ENCODE measurements around the gene PLCZ1.

The PLCZ1 gene

DNA sequence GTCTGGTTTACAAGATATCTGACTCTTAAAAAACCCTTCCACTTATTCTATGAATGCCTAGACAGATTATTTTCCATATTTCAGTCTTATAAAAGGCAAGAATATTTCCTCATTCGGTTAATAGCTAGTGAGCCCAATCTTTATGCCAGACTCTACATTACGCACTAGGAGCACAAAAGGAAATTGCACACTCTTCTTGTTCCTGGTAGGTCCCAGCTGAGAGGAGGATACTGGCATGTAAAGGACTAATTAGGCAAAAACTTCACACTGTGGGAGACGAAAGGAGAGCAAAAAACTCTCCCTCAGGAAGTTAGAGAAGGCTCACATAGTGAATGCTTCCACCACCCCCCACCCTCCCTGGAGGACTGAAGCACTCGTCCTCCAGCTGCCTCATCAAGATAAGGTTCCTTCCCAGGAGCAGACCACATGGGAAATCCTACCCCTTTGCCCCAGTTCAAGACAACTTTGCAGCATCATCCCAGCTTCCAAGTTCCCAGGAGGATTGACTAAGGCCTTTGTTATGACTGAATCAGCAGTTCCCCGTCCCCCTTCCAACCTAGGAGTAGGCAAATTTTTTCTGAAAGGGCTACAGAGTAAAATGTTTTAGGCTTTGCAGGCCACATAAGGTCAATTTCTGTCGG, 14.6 kb upstream of the PLCZ1 start:
- peak; percentile 98 for DNase-seq (ENCODE audit: low read depth)
- TF ChIP-seq, protein P1, sequence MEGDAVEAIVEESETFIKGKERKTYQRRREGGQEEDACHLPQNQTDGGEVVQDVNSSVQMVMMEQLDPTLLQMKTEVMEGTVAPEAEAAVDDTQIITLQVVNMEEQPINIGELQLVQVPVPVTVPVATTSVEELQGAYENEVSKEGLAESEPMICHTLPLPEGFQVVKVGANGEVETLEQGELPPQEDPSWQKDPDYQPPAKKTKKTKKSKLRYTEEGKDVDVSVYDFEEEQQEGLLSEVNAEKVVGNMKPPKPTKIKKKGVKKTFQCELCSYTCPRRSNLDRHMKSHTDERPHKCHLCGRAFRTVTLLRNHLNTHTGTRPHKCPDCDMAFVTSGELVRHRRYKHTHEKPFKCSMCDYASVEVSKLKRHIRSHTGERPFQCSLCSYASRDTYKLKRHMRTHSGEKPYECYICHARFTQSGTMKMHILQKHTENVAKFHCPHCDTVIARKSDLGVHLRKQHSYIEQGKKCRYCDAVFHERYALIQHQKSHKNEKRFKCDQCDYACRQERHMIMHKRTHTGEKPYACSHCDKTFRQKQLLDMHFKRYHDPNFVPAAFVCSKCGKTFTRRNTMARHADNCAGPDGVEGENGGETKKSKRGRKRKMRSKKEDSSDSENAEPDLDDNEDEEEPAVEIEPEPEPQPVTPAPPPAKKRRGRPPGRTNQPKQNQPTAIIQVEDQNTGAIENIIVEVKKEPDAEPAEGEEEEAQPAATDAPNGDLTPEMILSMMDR (conservative IDR thresholded peaks at IDR 0.05; ENCODE audit: low read length): no peak
- H3K4me3 ChIP-seq (ENCODE audit: low read length): no peak overlapping the region

DNA sequence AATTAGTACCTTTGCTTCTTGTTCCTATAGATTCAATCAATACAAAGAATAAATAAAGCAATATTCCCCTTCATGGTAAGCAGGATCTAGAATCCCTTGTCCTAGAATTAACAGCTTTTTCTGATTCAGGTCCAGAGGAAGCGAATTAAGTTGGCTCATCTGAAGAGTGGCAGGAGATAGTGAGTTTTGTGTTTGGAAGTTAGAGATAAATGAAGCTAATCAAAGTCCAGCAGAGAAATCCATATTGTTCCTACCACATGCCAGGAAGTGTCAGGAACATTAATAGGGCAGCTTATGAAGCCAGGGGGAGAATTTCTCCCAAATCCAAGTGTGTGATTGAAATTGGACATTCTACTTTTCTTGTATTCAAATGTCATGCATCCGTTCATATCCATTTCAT, 14.1 kb upstream of the PLCZ1 start:
- no peak overlapping the region for H3K4me3 ChIP-seq (ENCODE audit: low read length)
- TF ChIP-seq, protein P1 (conservative IDR thresholded peaks at IDR 0.05; ENCODE audit: low read length): no peak
- DNase-seq (ENCODE audit: low read depth): no peak

DNA sequence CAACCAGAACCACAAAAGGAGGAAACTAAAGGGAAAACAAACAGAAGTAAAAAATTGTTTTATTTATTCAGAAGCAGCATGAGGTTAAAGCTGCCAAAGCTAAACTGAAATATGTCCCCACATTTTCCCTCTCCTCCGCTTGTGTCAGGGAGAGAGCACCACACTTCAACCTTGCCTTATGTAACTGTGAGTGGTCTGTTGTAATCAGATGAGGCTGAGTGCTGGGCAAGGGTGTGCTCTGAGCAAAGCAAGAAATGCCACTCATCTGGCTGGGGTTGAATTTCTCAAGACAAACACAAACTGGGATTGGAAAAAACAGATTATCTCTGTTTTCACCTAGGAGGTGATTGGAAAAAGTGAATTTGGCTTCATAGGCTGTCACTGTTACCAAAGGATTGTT, 12.3 kb upstream of the PLCZ1 start:
- H3K4me3 ChIP-seq (ENCODE audit: low read length): no peak overlapping the region
- TF ChIP-seq, protein P1 (conservative IDR thresholded peaks at IDR 0.05; ENCODE audit: low read length): 0 out of 2 replicates have a peak, but pooled peaks have one; percentile 0
- peak; percentile 83 for DNase-seq (ENCODE audit: low read depth)

DNA sequence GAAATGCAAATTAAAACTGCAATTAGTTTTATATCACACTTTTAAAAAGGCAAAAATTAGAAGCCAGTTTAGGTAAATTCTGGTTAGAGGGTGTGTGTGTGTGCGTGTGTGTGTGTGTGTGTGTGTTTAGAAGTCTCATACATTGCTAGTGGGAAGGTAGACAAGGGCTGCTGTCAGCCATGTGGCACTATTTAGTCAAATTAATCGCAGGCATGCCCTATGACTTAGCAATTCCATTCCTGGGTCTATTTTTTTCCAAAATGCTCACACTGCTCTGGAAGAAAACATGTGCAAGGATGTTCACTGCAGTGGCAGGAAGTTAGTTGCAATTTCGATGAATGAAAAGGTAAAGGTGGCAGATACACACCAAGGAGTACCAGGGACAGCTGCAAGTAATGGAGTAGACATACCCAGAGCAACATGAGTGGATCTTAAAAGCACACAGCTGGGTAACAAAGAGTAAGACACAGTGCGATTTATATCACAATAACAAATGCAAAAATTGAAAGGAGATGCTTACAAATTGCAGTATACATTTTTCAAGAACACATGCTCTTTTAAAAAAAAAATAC, 11.7 kb upstream of the PLCZ1 start:
- TF ChIP-seq, protein P1 (conservative IDR thresholded peaks at IDR 0.05; ENCODE audit: low read length): no peak
- no peak overlapping the region for H3K4me3 ChIP-seq (ENCODE audit: low read length)
- DNase-seq (ENCODE audit: low read depth): peak; percentile 91

DNA sequence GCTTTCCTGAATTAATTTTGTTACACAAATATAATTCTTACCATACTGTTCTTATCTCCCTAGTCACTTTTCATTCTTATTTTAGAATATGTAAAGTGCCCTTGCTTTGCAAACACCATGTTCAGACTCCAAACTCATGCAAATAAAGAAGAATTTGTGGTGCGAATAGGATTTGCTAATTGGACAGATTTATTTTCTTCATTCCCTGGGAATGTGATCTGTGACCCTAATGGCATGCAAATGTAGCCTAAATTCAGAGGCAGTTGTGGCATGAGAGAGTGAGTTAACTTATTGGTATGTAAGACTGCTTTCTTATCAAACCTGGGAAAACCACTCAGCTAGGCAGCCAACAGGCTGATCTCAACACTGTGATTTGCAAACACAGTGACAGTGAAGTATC, 10.1 kb upstream of the PLCZ1 start:
- TF ChIP-seq, protein P1 (conservative IDR thresholded peaks at IDR 0.05; ENCODE audit: low read length): no peak
- peak; percentile 99 for DNase-seq (ENCODE audit: low read depth)
- H3K4me3 ChIP-seq (ENCODE audit: low read length): no peak overlapping the region

DNA sequence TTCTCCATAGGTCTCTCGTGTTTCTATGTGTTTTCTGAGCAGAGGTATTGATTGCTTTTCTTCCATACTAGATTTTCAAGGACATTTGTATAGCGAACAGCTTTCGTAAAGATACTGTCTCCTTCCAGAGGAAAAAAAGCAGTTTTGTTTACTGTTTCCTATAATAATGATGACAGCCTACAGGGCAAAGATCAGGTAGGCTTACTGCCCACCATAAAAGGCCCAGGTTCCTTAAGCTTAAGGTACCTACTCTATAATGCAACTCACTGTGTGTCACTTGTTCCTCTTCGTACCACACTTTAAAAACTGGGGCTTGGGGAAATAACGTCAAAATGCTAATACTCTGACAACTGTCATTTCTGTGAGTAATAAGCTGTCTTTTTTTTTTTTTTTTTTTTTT, 6.7 kb downstream of the PLCZ1 start:
- DNase-seq (ENCODE audit: low read depth): no peak
- TF ChIP-seq, protein P1 (conservative IDR thresholded peaks at IDR 0.05; ENCODE audit: low read length): no peak
- H3K4me3 ChIP-seq (ENCODE audit: low read length): no peak overlapping the region

DNA sequence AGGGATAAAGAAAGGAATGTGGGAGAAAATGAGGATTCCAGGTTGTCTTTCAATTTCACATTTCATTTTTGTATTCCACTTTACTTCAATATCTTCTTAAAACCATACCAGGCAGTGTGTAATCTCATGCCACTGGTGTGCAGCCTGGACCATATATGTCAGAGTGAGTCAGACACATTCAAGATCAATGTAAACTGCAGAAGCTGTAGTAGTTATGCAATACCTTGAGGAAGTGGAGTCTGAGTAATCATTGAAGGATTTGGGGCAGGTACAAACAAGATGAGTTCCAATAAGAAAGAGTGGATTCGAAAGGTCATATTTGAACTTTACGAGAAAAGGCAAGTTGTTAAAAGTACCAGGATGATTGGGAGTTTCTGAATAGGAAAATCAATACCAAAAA, 14.1 kb downstream of the PLCZ1 start:
- TF ChIP-seq, protein P1 (conservative IDR thresholded peaks at IDR 0.05; ENCODE audit: low read length): no peak
- DNase-seq (ENCODE audit: low read depth): peak; percentile 64
- no peak overlapping the region for H3K4me3 ChIP-seq (ENCODE audit: low read length)
